ENCODE results near the gene PACS2. TPM values are rescaled to one million over a fixed set of nuclear protein-coding genes. Genes with fewer than 3 reads are reported as not detected.
"Not testable (repeated sequence)": the region's sequence is repeated elsewhere in the genome, so short reads cannot be mapped to it uniquely, and the experiment has no call there.

PACS2 gene
- total and polyA plus RNA-seq, 2 of the 8 experiments (the other 6 are each of a cell fraction or from before 2014, with no cell fraction given), result 38.0 to 62.8 TPM

GRCh38 chr14:105288936-105289335 lies 25.6 kb upstream of the PACS2 start:
- H3K79me2 ChIP-seq (ENCODE audit: control insufficient read depth in 1 of 2, insufficient read depth in 2 of 2, low read length in 2 of 2); H3K23ac ChIP-seq (ENCODE audit: insufficient read length); H2AK5ac ChIP-seq (ENCODE audit: low read depth, low read length); H4K5ac ChIP-seq (ENCODE audit: insufficient read length, low read depth, low read length); H2BK12ac ChIP-seq (ENCODE audit: low read depth, low read length); H2BK15ac ChIP-seq (ENCODE audit: low read length); H3K4me2 ChIP-seq (ENCODE audit: insufficient read depth in 1 of 2, low read depth in 2 of 2, low read length in 2 of 2); H3K56ac ChIP-seq (replicated peaks; ENCODE audit: insufficient read length, low read depth, low read length); H2BK5ac ChIP-seq (ENCODE audit: low read depth, low read length); H3K4ac ChIP-seq (replicated peaks; ENCODE audit: insufficient read length, low read depth, low read length); H2BK20ac ChIP-seq (ENCODE audit: low read length); FAIRE-seq; H3K27me3 ChIP-seq (replicated peaks in 1 of 4; ENCODE audit: control insufficient read depth in 3 of 4, extremely low read depth in 1 of 4, insufficient read depth in 3 of 4, low read length in 3 of 4); H3K14ac ChIP-seq (ENCODE audit: insufficient read length); H3K23me2 ChIP-seq (ENCODE audit: low read depth, low read length); H2AFZ ChIP-seq (ENCODE audit: low read length); H3K9ac ChIP-seq (replicated peaks in 1 of 4; ENCODE audit: extremely low read depth in 1 of 4, low read depth in 3 of 4, low read length in 3 of 4); H4K8ac ChIP-seq (ENCODE audit: extremely low read depth, insufficient read depth, low read length); H3K27ac ChIP-seq (ENCODE audit: low read depth, low read length); H3K18ac ChIP-seq (ENCODE audit: extremely low read depth, low read length); H4K91ac ChIP-seq (replicated peaks; ENCODE audit: insufficient read length, low read length); DNase-seq (ENCODE audit: low read depth in 1 of 2, low spot score in 2 of 2); H3K36me3 ChIP-seq (ENCODE audit: control insufficient read depth in 2 of 4, insufficient read depth in 4 of 4, low read length in 3 of 4); H3K9me3 ChIP-seq (ENCODE audit: insufficient read depth in 2 of 2, low read depth in 1 of 2, low read length in 1 of 2); H3K4me3 ChIP-seq (ENCODE audit: extremely low read depth in 1 of 4, insufficient read depth in 2 of 4, low read depth in 3 of 4, low read length in 4 of 4); H2BK120ac ChIP-seq (replicated peaks; ENCODE audit: low read depth, low read length); H3K4me1 ChIP-seq (replicated peaks in 1 of 4; ENCODE audit: control insufficient read depth in 3 of 4, insufficient read depth in 4 of 4, low read length in 3 of 4): not testable (repeated sequence)
- ChIA-PET POLR2A (ENCODE audit: partially characterized antibody) (interaction anchor here (0.7 kb wide), 1 partner anchor 35 kb away, joined by 4 read pairs; no protein-coding TSS in a partner anchor), CTCF (ENCODE audit: partially characterized antibody) (interaction anchor here (0.6 to 2.1 kb wide), 17 partner anchors 9 to 152 kb away, joined by 3 to 6 read pairs (median 4); no protein-coding TSS in a partner anchor)
- Histone ChIP-seq H3K79me1 (ENCODE audit: low read depth, low read length) (peaks cover 14% of the 10 kb centered on the region), H4K20me1 (replicated peaks in 1 of 2; ENCODE audit: control insufficient read depth in 1 of 2, insufficient read depth in 2 of 2, low read length in 2 of 2) (peaks cover 4 to 18% of the 10 kb centered on the region in 2 experiments)
- WGBS, 2 experiments (ENCODE audit: extremely low coverage in 1 of 2, insufficient coverage in 1 of 2, insufficient read length in 1 of 2, insufficient replicate concordance in 2 of 2, low coverage in 1 of 2, low lambda C conversion rate in 2 of 2, missing lambda C conversion rate in 1 of 2), result 93% methylated on average over 6 of the region's 6 CpGs; no CpG with 5 or more reads in 1 of the 2 experiments

All from H1 (cell line).